GM18520 (cell line): Measurements from ENCODE around the gene MLEC.

Experiments used
- ATAC-seq: cut with Tn5 transposase; IDR thresholded peaks from one replicate; pipeline ENCODE4 v1.9.1; 2021; ENCODE audit not compliant: unreplicated experiment

The MLEC gene

GRCh38 chr12:120739821-120740613, 53.1 kb downstream of the MLEC start:
- no peak for ATAC-seq

DNA sequence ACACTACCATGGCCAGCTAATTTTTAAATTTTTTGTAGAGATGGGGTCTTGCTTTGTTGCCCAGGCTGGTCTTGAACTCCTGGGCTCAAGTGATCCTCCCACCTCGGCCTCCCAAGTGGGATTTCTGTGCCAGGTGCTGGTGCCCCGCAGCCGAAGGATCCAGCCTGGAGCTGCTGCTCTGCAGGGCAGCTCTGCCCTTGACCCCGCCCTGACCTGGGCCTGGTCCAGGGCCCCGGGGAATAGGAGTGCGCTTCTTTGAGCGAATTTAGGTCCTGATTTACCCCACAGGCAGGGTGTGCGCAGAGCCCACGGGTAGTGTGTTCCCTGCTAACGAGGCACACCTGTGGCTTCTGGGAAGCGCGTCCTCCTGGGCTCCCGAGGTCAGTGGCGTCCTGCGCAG, 53.9 kb downstream of the MLEC start:
- ATAC-seq: no peak

GRCh38 chr12:120741476-120742421, 54.8 kb downstream of the MLEC start:
- no peak for ATAC-seq

DNA sequence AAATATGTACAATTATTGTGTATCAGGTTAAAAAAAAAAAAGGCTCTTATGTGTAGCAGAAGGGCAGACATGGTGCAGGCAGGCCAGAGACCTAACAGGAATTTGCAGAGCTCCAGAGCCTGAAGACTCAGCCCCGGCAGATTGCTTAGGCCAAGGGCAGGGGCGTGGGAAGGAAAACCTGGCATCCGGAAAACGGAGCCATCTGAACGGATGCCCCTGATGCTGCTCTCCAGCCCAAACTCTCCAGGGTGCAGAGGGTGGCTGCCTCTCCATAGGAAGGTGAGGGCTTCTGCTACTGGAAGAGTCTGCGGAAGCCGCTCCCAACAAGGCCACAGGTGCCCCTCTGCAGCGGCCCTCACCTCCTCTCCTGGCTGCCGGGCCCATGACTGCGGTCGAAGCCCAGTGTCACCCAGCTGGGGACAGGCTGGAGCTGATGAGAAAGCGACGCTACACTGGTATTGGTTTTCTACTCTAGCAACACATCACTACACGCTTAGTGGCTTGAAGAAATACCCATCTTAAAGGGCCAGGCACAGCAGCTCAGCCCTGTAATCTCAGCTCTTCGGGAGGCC, 58.1 kb downstream of the MLEC start:
- ATAC-seq: no peak

DNA sequence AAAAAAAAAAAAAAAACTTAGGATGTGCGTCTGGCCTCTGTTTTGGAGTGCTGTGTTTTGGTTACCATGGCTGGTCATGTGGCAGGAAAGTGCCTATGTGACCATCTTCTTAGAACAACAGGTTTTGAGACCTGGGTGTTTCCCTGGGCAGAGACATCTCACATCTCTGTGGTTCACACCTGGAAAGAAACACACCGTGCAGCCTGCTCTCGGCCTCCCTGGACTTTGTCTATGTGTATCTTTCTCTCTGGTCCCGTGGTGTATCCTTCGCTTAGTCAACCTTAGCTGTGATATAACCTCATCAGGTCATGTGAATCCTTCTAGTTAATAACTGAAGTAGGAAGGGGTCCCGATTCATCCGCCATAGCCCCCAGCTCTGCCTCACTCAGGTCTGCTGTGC, 61.3 kb downstream of the MLEC start:
- no peak for ATAC-seq

DNA sequence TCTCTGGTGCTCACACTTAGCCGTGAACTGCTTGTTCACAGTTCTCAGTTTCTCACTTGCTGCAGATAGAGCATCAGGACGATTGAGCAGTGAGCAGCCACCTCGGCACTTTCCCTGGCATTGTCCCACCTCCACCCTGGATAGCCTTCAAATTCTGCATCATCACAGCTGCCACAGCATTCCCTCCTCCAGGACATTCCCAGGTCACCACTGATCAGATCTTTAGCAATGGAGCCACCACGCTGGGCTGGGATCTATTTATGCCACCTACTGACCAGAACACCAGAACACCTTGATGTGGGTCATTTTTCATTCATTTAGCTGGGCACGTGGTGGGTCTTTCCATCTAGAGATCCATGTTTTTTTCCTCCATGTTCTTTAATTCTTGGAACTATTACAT, 62.3 kb downstream of the MLEC start:
- no peak for ATAC-seq

DNA sequence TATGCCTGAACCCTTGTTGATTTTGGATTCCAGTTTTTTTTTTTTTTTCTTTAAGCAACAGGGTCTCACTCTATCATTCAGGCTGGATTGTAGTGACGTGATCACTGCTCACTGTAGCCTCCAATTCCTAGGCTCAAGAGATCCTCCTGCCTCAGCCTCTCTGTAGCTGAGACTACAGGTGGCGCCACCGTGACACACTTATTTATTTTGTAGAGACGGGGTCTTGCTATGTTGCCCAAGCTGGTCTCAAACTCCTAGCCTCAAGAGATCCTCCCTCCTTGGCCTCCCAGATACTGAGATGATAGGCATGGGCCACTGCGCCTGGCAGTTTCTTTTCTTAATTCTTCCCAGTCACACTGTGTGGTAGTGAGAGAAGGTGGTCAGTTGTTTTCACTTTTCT, 63.9 kb downstream of the MLEC start:
- ATAC-seq: no peak

- ATAC-seq: no peak
Measured at GRCh38 chr12:120751389-120751788, 64.4 kb downstream of the MLEC start.
